Activated naive CD4-positive, alpha-beta T cell treated with anti-CD3 and anti-CD28 coated beads, Interleukin-2, amount 50 U/mL, for 72 hours (primary cell): ENCODE results near the gene DCAF5. TPM values are rescaled to one million over a fixed set of nuclear protein-coding genes. Genes with fewer than 3 reads are reported as not detected.
"Not testable (repeated sequence)": the region's sequence is repeated elsewhere in the genome, so short reads cannot be mapped to it uniquely, and the experiment has no call there.

ENCODE experiments used
- ATAC-seq, 2 donors: fragments of 150-1000 bp; cut with Tn5 transposase; 2 replicates each; pipeline ENCODE4 v1.10.0; 2021; ENCODE audit warnings: mild to moderate bottlenecking in 2 of 2, moderate library complexity in 2 of 2
- DNase-seq, 2 donors: peaks; one replicate each; pipeline ENCODE4 v3.0.0; 2021 to 2022; ENCODE audit warnings: low spot score in 2 of 2
- H3K27ac Mint-ChIP-seq, 2 donors: one replicate each; pipeline ENCODE4 v1.8.0; 2022; ENCODE audit warnings: mild to moderate bottlenecking in 2 of 2, mixed read lengths in 2 of 2
- H3K36me3 Mint-ChIP-seq, 2 donors: one replicate each; pipeline ENCODE4 v1.8.0; 2022; ENCODE audit warnings: mixed read lengths in 2 of 2
- H3K9me3 Mint-ChIP-seq, 2 donors: one replicate each; pipeline ENCODE4 v1.8.0; 2022; ENCODE audit warnings: mixed read lengths in 2 of 2
- total RNA-seq, 2 donors: library from RNA; stranded (reverse); gene quantifications; one replicate each; pipeline ENCODE4 v1.2.3, GENCODE V29; 2022

The DCAF5 gene
- total RNA-seq, 2 donors from 2014 or later: 37.2 to 41.5 TPM

DNA sequence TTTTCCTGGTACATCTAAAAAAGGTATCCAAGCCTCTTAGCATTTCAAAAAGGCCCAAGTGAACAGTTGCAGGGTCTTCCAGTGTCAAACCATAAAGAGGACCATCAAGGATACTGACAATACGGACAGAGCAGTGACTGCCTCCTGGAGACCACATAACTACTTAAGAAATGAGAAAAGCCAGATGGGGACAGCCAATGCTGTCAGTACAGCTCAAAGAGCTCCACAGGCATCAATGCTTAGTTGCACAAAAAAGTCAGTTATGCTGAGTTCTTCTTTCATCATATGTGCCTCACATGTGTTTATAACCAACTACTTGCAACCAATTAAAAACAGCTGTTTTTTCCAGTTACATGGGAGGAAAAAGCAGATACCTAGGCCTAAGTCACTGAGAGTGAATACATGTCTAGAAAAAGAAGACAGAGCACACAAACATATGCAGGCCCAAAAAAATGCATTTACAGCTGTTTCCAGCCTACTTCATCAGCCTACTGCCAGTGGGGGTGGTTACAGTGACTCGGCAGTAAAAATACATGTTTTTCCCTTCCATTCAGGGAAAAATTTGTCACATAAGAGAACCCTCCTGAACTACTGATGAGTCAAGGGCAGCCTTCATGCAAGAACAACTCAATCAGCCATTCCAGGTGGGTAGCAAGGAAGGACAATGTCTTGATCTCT is 84.0 kb downstream of the DCAF5 start:
- no peak for ATAC-seq
- no peak for DNase-seq
- Mint-ChIP-seq H3K27ac (peak overlapping the region in 1 of 2 donors; percentile 49), H3K36me3 (peaks cover under 1 to 9% of the 10 kb centered on the region in 2 donors), H3K9me3 (no peaks in the 10 kb centered on the region)

DNA sequence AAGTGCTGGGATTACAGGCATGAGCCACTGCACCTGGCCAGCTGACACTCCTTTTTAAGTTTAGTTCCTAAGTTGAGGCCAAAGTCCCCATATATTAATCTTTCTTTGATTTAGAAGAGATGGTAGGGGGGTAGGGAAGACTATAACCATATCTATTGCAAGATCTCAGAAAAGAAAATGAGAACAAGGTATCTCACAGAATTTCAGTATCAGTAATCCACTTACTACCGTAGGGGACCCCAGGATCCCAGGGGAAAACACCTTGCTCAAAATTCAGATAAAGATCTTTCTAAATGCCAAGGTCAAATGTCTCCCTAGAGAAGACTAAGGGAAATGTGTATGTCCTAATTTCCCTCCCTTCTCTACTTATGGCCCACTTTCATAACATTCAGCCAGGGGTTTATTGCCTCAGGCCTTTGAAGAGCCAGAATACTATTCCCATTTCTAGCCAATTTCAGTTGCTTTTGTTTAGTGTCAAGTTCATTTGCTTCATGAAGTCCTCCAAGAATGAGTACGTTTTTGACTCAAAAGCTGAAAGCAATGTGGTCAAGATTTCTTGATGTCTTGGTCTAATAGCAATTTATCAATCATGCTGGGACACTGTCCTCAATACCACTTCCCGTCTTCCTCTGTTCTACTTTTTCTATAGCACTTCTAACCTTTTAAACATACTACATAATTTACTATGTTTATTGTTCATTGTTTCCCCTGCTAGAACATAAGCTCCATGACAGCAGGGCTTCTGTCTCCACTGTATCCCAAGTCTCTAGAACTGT is 86.3 kb downstream of the DCAF5 start:
- DNase-seq: no peak
- Mint-ChIP-seq H3K9me3 (no peaks in the 10 kb centered on the region), H3K27ac (peak overlapping the region in 1 of 2 donors; percentile 81), H3K36me3 (peaks cover 0 to 19% of the 10 kb centered on the region in 2 donors)
- peak; percentile 81 for ATAC-seq

DNA sequence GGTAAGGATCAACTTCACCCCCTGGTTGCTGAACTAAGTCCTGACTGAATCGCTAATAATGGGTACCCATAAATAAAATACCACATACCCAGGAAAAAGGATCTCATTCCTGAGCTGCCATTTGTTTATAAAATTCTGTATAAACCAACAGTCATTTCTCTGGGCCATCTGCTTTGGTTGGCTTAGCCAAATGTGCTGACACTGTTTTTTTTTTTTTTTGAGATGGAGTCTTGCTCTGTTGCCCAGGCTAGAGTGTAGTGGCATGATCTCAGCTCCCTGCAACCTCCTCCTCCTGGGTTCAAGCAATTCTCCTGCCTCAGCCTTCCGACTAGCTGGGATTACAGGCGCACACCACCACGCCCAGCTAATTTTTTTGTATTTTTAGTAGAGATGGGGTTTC is 87.0 kb downstream of the DCAF5 start:
- Mint-ChIP-seq H3K36me3 (peaks cover 0 to 19% of the 10 kb centered on the region in 2 donors), H3K27ac (peak overlapping the region in 1 of 2 donors; percentile 81)
- ATAC-seq: not testable (repeated sequence)

DNA sequence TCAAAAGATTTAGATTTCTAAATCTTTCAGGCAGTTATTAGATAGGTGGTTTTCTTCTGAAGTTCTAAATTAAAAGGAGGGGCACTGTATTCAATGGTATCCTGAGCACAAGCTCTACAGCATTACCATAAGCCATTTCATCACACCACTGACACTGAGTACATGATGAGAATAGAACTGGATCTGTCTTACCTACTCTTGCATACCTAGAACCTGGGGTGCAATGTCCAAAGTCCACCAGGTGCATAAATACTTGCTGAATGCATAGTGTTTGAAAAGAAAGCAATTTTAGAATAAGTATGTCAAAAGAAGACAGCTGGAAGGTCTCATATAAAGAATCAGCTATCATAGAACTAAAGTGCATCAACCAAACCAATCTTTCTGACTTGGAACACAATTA is 88.3 kb downstream of the DCAF5 start:
- ATAC-seq (no peak), DNase-seq (no peak)
- Mint-ChIP-seq H3K36me3 (peaks cover 0 to 19% of the 10 kb centered on the region in 2 donors), H3K27ac (no peak overlapping the region), H3K9me3 (no peaks in the 10 kb centered on the region)

More for the DNA sequence above, 87.0 kb downstream of the DCAF5 start:
- not testable (repeated sequence) for H3K9me3 Mint-ChIP-seq, DNase-seq

DNA sequence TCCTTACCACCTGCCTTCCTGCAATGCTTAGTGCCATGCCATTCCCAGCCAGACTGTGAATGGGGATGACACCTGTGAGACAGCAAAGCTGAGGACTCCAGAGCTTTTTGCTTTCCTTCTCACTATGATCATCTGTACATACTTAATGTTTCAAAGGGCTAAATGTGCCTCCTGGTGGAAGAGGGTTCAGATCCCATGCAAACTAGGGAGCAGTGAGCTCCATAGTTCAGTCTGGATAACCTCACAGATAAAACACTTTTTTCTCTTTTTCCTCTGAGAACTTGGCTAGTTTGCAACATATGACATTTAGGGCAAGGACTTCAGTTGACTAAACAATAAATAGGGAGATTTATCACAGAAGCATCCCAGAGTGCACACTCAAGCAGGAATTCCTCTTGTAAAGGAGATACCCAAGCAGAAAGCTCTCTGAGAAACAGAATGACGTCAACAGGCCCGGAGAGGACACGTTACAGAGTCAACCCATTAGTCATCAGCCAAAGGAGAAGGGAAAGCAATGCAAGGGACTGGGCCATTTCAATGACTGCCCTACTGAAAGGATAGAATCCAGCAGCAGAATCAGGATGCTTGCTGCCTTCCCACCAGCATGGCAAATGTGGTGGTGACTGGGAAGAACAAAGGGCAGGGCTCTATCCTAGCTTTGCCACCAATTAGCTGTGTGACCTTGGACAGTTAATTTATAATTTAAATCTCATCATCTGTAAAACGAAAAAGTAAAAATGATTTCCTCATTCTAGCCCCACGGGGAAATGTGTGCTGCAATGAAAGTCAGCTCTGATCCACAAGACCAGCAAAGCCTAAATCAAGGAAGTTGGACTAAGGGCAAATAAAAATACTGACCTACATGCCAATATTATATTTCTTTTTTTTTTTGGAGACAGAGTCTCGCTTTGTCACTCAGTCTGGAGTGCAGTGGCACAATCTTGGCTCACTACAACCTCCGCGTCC is 93.0 kb downstream of the DCAF5 start:
- Mint-ChIP-seq H3K27ac (no peak overlapping the region), H3K36me3 (peaks cover 5 to 20% of the 10 kb centered on the region in 2 donors), H3K9me3 (no peaks in the 10 kb centered on the region)
- ATAC-seq (no peak), DNase-seq (no peak)

DNA sequence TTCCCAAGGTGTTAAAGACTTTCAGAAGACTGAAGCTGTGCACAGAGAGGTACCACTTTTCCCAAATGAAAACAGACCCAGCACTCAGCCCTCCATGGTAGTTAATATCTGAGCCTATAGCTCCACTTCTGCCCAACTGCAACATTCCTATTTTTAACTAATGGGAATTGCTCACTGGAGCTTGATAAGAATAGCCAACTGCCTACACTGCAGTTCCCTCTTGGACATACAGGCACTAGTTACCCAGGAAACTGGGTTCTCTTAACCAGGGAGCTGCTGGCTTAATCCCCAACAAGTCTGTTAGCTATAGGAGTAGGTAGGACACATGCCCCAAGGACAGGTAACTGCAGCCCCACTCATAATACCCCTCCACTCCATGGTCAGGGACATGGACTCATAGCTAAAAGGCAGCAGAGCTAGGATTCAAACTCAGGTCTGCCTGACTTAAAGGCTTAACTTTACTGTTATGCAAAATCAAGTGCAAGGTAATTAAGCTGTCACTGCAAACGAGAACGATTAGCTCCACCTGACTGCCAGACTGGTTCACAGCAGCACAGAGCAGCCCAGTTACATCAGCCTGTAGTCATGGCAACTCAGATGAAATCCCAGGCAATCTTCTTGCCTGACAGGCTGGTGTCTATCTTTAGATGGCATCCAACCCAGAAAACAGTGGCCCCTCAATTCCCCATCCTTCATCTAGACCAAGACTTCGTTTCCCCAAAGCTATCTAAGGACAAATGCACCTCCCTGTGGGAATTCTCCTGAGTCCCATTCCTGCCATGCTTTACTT is 96.7 kb downstream of the DCAF5 start:
- peaks cover 11 to 19% of the 10 kb centered on the region in 2 donors for H3K36me3 Mint-ChIP-seq
- peak overlapping the region in 1 of 2 donors; percentile 82 for H3K27ac Mint-ChIP-seq
- no peaks in the 10 kb centered on the region for H3K9me3 Mint-ChIP-seq
- ATAC-seq (no peak), DNase-seq (no peak)

DNA sequence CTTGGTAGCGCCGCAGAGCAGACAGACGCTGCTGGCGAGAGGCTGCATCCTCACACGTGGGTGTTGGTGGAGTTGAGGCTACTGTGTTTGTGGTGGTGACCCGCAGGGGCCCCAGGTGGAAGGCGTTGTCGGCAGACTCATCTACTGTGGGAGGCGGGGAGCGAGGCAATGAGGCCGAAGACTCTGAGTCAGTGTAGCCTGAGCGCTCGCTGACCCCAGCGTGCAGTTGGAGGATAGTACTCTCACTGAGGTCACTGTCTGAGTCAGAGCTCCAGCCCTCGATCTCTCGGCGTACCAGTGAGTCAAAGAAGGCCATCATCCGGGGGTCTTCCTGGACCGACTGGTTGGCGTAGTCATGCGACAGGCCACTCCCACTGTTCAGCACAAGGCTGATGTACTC is 97.8 kb downstream of the DCAF5 start:
- DNase-seq: no peak
- H3K9me3 Mint-ChIP-seq: no peaks in the 10 kb centered on the region
- peak in 1 of 2 donors; percentile 47 for ATAC-seq
- H3K27ac Mint-ChIP-seq: no peak overlapping the region
- peaks cover 11 to 19% of the 10 kb centered on the region in 2 donors for H3K36me3 Mint-ChIP-seq

DNA sequence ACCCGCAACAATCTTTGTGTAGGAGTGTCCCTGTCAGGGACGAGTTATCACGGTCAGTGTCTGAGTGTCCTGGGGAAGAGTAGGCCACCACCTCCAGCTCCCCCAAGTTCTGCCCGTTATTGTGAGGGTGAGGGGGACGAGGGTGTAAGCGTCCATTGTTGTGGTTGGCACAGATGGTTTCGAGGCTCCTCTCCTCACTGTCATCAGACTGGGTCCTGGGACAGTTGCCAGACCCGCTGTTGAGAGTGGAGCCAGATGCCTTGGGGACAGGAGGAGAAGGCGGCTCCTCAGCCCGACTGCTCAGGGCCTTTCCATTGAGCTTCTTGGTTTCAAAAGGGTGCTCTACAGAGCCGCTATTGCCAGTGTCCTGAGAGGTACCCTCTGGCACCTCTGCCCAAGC is 98.9 kb downstream of the DCAF5 start:
- DNase-seq (no peak), ATAC-seq (no peak)
- peaks cover 11 to 19% of the 10 kb centered on the region in 2 donors for H3K36me3 Mint-ChIP-seq
- H3K27ac Mint-ChIP-seq: no peak overlapping the region
- H3K9me3 Mint-ChIP-seq: no peaks in the 10 kb centered on the region

DNA sequence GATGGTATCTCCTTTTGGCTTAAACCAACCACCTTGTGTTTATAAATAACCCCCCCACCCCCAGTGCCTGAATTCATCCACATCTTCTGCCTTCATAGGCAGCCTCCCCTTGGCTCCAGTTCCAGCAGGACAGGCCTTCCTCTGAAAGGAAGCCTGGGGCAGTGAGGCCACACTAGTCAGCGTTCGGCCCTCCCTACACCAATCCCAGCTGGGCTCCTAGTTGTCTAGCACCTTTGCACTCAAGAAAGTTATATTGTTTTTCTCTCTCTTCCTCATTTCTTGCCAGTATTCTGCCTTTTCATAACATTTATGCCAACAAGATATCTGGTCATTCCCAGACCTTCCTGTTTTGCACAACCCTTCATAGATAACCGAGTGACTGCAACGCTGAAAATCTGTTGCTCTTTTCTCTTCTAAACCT is 100.7 kb downstream of the DCAF5 start:
- no peaks in the 10 kb centered on the region for H3K9me3 Mint-ChIP-seq
- DNase-seq (no peak), ATAC-seq (no peak)
- peak overlapping the region in 1 of 2 donors; percentile 4 for H3K27ac Mint-ChIP-seq
- peaks cover 11 to 19% of the 10 kb centered on the region in 2 donors for H3K36me3 Mint-ChIP-seq

DNA sequence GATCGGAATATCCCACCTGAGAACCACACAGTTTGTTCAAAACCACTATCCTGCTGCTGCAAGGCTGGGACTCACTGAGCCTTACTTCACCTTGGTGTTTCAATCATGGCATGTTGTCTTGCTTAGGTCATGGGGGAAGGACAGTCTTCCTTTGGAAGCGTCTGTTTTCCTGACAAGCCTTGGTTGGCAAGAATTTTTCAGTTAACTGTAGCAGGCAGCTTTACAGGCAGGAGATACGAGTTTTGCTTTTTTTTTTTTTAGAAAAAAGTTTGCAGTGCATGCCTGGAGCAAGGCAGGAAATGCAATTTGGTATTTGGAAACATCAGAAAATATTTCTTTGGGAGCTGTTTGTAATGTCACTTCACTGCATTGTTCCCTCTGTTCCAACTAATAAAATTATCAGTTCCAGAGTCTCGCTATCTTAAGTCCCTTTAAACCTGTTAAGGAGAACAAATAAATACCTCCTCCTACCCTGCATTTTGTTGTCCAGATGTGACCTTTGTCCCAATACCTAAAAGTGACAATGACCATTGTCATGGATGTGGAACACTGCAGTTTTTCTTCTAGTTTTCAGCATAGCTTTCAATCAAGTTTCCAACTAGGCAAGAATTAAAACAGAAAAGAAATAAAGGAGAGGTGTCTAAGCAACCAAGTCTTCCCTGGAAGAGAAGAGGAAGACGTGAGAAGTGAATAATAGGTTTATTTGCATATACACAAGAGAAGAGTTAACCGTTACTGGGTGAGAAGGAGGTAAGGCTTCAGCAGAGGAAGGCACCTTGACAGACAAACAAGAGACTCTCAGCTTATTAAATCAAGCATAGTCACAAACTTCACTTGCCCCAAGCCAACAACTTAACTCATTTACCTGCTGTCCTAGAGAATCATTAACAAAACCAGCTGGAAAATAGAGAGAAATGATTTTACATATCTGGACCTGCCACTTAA is 102.4 kb downstream of the DCAF5 start:
- Mint-ChIP-seq H3K27ac (peak overlapping the region in 1 of 2 donors; percentile 19), H3K9me3 (no peaks in the 10 kb centered on the region), H3K36me3 (peaks cover 11 to 17% of the 10 kb centered on the region in 2 donors)
- ATAC-seq: no peak
- no peak for DNase-seq

DNA sequence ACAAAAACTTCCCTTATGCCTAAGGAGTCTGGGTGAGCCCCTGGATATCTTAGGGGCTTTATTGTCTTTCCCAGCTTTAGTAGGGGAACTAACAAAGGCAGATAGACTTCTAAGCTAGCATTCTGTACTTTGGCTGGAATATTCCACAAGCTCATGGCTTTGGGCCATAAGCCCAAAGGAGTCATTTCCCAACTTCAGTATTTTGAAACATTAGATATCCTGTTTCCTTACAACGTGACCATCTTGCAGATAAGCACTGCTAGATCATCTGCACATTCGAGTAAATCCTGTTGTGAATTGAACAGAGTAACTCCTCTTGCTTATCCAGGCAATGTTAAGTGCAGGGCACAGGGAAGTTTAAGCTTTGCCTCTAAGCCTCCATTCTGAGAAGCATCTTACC is 103.2 kb downstream of the DCAF5 start:
- no peak for DNase-seq
- H3K9me3 Mint-ChIP-seq: no peaks in the 10 kb centered on the region
- peaks cover 4 to 9% of the 10 kb centered on the region in 2 donors for H3K36me3 Mint-ChIP-seq
- no peak overlapping the region for H3K27ac Mint-ChIP-seq
- ATAC-seq: no peak

DNA sequence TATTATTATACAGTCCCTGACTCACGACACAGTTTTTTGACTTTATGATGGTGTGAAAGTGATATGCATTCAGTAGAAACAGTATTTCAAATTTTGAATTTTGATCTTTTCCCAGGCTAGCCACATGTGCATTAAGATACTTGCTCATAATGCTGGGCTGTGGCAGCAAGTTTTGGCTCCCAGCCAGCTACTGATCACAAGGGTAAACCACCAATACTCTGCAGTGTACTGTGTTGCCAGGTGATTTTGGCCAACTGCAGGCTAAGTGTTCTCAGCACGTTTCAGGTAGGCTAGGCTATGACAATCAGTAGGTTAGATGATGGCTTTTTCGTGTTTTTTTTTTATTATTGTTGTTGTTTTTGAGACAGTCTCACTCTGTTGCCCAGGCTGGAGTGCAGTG is 104.5 kb downstream of the DCAF5 start:
- Mint-ChIP-seq H3K9me3 (no peaks in the 10 kb centered on the region), H3K27ac (peak overlapping the region in 1 of 2 donors; percentile 67), H3K36me3 (peaks cover 0 to 2% of the 10 kb centered on the region in 2 donors)
- no peak for DNase-seq
- peak; percentile 49 to 50 for ATAC-seq

DNA sequence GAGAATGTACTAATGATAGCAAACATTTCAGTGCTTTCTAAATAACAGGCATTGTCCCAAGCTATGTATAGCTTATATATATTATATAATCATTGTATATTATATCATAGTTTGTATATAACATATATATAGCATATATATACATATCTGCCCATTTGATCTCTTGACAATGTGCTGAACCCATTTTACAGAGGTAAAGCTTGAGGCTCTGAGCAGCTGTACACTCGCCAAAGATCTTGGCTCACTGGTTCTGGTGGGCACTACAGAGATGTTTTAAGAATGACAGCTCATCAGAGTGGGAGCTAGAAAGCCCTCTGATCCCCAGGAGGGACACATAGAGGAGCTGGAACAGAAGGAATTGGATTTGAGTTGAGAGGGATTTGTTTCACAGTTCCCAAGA is 105.7 kb downstream of the DCAF5 start:
- Mint-ChIP-seq H3K27ac (no peak overlapping the region), H3K9me3 (no peaks in the 10 kb centered on the region), H3K36me3 (no peaks in the 10 kb centered on the region)
- no peak for ATAC-seq
- DNase-seq: no peak

DNA sequence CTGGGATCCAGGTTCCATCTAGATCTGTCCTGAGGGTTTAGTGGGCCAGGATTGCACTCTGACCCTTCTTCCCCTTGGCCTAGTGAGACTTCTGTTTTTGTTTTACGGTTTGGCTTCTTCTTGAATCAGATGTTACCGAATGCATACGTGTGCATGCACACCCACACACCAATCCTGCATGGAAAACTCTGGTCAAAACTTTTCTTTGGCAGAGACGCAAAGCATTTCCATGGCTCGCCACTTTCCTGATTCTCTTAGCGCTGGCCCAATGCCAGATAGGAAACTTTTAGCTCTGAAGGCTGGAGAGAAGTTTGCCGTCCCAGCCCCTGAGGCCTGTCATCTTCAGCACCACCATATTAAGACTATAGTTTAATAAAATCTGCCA is 106.5 kb downstream of the DCAF5 start:
- ATAC-seq (no peak), DNase-seq (no peak)
- Mint-ChIP-seq H3K9me3 (no peaks in the 10 kb centered on the region), H3K36me3 (no peaks in the 10 kb centered on the region), H3K27ac (no peak overlapping the region)

DNA sequence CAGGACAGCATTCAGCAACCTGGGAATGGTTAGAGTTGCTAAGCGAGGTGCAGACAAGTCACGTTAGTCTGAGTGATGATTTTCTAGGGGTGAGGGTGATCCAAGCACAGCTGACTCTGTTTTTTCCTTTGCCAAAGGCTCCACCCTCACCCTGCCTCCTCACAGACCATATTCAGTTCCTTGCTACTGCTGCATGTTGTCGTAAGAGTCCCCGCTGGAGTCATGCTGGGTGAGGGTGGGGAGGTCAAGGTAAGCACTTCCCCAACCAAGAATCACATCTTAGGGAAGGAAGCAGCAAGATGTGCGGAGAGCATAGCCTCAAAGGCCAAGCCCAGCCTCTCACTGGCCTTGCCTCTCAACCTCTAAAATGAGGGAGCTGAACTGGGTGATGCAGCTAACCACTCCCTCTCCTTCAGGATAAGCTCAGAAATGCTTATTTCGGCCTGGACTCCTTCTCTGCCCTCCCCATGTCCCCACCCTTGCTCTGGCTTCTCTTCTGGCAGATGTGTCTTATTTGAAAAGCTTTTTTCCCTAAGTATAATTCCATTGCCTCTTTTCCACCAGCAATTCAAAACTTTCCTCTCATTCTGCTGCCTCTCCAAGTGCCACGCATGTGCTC is 107.0 kb downstream of the DCAF5 start:
- H3K9me3 Mint-ChIP-seq: no peaks in the 10 kb centered on the region
- ATAC-seq: no peak

More for the DNA sequence above, 107.0 kb downstream of the DCAF5 start:
- no peak for DNase-seq
- Mint-ChIP-seq H3K27ac (no peak overlapping the region), H3K36me3 (no peaks in the 10 kb centered on the region)
